NCI-H2029 (cell line): Measurements from ENCODE around the gene ULK4.
A peak's percentile ranks its signal among the peaks of the same experiment; 100 is the strongest.
"Not testable (repeated sequence)": the region's sequence is repeated elsewhere in the genome, so short reads cannot be mapped to it uniquely, and the experiment has no call there.

ENCODE experiments used
- DNase-seq: peaks from one replicate; lab custom pipeline; 2025; lab: John Stamatoyannopoulos, UW

ULK4 gene

DNA sequence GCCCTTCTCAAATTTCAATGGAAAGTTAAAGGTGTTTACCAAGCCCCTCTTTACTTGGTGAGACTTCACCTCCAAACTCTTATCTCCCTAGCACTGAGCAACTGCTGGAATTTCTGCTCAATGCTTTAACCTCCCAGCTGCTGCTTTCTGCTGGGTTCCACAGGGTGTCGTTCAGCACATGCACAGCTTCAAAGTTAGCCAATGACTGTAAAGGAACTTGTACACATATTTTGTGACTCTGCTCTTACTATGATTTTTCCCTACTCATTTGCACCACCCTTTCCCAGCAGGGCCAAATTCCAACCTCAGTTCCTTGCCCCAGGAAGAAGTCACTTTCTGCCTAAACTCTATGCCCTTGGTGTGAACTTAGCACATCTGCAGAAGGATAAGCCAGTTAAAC lies 89.7 kb downstream of the ULK4 start:
- no peak for DNase-seq

DNA sequence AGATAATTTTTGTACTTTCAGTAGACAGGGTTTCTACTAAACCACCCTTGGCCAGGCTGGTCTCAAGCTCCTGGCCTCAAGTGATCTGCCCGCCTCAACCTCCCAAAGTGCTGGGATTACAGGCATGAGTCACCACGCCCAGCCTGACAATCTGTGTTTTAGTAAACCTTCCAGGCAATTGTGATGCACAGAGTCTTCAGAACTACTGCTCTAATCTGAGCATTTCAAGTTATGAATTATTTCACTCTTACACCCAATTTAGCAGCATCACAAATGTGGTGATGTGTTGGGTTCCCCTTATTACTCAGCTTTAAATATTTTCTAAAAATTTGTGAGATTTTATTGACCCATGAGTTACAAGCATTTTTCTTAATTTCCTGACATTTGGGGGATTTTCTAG lies 94.4 kb downstream of the ULK4 start:
- no peak for DNase-seq

GRCh38 chr3:41866298-41866697 lies 95.6 kb downstream of the ULK4 start:
- no peak for DNase-seq

GRCh38 chr3:41863024-41863423 lies 98.9 kb downstream of the ULK4 start:
- no peak for DNase-seq

- DNase-seq: not testable (repeated sequence)
Observed at GRCh38 chr3:41860489-41860888, 101.4 kb downstream of the ULK4 start.

DNA sequence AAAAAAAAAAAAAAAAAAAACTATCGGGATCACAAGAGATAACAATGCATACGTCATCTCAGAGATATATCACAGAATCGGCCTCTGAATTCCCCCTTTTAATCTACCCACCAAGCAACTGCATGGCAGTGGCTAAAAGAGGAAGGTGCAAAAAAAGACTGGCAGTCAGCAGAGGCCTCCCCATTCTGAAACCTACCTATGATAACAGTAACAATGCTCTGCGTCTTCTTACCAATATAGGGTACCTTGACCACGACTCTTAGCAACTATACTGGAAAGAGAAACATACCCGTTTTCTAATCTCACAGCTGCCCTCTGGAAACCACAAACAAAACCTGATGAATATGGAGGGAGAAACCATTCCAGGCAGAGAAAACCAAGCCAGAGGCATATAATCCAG lies 106.9 kb downstream of the ULK4 start:
- DNase-seq: no peak

- DNase-seq: no peak
Observed at GRCh38 chr3:41853540-41854196, 108.2 kb downstream of the ULK4 start.

DNA sequence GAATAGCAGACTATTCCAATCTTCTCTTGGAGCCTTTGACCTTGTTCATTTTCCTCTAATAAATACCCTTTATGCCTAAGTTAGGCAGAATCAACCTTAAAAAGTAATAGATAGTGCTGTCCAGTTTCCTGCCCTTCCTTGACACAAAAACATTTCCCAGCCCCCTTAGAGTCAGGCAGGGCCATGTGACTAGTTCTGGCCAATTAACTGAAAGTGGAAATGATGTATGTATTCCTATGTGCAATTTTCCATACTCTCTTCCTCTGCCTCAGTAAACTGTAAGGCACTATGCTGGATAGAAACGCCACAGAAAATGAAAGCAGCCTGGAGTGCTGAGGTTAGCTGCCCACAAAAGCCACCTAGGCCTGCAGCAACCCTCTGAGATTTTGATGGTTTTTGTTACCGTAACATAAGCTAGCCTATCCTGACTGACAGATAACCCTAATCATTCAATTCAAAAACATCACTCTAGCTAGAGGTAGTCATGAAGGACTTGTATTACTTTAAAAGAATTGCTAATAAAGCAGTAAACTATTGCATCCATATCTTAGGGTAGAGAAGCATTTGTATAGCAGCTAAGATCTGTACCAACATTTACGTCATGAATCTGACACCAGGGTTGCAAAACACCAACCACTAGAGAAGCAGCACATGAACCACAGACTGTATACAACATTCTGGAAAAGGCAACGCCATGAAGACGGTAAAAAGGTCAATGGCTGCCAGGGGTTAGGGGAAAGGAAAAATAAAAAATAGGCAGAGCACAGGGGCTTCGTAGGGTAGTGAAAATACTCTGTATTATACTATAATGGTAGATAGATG lies 112.9 kb downstream of the ULK4 start:
- no peak for DNase-seq

DNA sequence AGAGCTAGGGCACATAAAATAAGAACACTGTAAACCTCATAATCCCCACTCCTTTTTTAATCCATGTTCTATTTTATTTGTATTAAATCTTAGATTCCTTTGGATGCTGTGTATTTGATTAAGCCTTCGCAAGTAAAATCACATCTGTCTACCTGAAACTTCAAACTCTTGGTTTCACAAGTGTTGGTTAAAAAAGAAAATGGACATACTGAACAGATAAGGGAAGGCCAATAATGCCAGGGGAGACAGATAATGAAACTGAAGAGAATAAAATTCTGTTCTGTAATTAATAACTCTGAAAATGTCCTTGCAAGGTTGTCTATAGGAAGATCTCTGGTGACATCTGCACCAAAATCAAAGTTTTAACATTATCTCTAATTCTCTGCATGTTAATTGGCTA lies 114.2 kb downstream of the ULK4 start:
- DNase-seq: no peak

GRCh38 chr3:41846850-41847249 lies 115.1 kb downstream of the ULK4 start:
- no peak for DNase-seq

GRCh38 chr3:41845826-41846225 lies 116.1 kb downstream of the ULK4 start:
- no peak for DNase-seq

- DNase-seq: not testable (repeated sequence)
Observed at GRCh38 chr3:41844256-41844655, 117.6 kb downstream of the ULK4 start.

DNA sequence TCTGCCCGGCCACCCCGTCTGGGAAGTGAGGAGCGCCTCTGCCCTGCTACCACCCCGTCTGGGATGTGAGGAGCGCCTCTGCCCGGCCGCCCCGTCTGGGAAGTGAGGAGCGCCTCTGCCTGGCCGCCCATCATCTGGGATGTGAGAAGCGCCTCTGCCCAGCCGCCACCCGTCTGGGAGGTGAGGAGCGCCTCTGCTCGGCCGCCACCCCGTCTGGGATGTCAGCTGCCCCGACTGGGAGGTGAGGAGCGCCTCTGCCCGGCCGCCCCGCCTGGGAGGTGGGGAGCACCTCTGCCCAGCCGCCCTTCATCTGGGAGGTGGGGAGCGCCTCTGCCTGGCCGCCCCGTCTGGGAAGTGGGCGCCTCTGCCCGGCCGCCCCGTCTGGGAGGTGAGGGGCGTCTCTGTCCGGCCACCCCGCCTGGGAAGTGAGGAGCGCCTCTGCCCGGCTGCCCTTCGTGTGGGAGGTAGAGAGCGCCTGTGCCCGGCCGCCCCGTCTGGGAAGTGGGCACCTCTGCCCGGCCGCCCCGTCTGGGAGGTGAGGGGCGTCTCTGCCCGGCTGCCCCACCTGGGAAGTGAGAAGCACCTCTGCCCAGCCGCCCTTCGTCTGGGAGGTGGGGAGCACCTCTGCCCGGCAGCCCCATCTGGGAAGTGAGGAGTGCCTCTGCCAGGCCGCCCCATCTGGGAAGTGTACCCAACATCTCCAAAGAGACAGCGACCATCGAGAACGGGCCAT lies 120.8 kb downstream of the ULK4 start:
- DNase-seq: not testable (repeated sequence)

DNA sequence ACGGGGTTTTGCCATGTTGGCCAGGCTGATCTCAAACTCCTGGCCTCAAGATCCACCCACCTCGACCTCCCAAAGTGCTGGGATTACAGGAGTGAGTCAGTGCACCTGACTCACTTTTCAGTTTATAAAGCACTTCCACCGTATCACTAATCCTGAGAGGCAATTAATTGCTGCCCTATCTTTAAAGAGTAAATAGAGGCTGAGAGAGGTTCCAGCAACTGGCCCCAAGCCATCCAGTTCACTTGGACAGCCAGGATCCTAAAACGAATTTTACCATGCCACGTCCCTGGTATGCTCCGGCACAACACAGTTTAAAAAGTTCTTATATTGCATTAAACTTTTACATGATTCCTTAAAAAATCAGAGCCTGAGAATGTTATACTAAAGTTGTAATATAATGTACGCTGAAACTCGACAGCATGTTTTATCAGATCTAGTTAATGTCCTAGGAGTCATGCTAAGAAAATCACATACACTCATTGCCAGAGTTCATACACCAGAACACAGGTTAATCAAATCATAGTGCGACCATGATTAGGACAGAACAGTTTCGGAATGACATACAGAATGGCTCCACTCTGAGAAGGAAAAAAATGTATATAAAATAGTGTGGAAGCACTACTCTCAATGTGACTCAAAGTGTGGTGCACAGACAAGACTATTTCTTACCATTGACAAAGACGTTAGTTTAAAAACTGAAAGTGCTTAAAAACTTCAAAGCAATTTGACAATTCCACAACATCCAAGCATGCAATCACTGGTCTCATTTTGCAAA lies 125.4 kb downstream of the ULK4 start:
- DNase-seq: no peak

GRCh38 chr3:41833628-41834027 lies 128.3 kb downstream of the ULK4 start:
- no peak for DNase-seq

- DNase-seq: no peak
Observed at GRCh38 chr3:41819236-41819635, 142.7 kb downstream of the ULK4 start.

DNA sequence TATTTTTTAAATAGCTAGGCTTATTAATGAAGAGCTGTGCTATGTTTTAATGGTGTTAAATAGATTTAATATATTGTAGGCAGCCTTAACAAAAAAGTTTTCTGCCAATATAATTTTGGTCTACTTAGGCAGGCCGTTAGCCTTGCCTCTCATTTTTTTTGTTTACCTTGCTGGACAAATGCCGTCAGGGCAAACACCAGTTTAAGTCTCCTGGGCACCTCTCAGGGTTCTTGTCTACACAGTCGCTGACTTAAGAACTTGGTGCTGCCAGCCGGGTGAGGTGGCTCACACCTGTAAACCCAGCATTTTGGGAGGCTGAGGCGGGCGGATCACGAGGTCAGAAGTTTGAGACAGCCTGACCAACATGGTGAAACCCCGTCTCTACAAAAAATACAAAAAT lies 153.3 kb downstream of the ULK4 start:
- peak; percentile 7 for DNase-seq

- peak; percentile 81 for DNase-seq
Observed at GRCh38 chr3:41808152-41808551, 153.8 kb downstream of the ULK4 start.

DNA sequence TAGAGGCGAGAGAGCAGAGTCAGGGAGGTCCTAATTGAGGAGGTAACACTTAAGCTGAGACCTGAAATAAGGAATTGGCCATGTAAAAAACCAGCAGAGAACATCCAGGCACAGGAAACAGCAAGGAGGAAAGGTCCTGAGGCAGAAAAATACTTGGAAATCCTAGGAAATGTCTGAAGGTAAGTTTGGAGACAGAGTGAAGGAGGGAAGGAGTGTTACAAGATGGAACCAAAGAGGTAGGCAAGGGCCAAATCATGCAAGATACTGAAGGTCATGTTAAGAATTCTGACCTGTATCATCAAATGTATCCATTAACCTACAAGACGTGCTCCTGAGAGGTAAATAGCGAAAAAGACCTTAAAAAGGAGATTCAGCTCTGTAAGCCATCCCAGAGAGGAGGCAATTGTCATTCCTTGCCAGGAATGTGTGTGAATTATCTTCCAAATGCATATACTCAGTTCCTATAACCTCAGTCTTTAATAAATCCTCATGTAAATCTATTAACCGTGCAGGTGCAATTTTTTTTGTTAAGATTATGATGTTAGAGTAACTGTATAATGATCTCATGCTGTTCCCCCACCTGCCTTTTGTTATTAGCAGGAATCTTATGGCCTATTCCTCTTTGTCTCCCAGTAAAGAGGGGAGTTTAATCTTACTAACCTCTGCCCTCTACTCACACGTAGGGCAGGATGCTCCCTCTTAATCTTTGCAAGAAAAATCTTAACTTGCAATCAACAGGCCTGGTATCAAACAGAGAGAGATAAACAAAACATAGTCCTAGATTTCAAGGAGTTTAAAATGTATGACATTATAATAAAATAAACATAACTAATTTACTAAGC lies 166.9 kb downstream of the ULK4 start:
- DNase-seq: no peak

- no peak for DNase-seq
Observed at GRCh38 chr3:41792806-41793205, 169.1 kb downstream of the ULK4 start.

- DNase-seq: no peak
Observed at GRCh38 chr3:41769106-41769505, 192.8 kb downstream of the ULK4 start.
